Liver (tissue), 9 donors: ENCODE data around the gene PTTG1IP. TPM values are rescaled to one million over a fixed set of nuclear protein-coding genes. Genes with fewer than 3 reads are reported as not detected.
A peak's percentile ranks its signal among the peaks of the same experiment; 100 is the strongest.

Source experiments
- DNase-seq: peaks from one replicate; pipeline ENCODE4 v3.0.0-alpha.2; 2017; ENCODE audit warnings: low spot score
- H3K27ac ChIP-seq, 2 donors: one replicate each; pipeline ENCODE4 v1.7.0; 2013; ENCODE audit warnings: inconsistent platforms in 2 of 2, low read length in 2 of 2, control low read depth in 1 of 2, low read depth in 1 of 2, mild to moderate bottlenecking in 1 of 2
- H3K27me3 ChIP-seq, 4 donors: one replicate each; pipeline versions ENCODE4 v1.6.1 to v1.7.0; 2013; ENCODE audit warnings: low read length in 3 of 4, inconsistent platforms in 1 of 4, mild to moderate bottlenecking in 1 of 4, moderate library complexity in 1 of 4; ENCODE audit not compliant: control insufficient read depth in 4 of 4, insufficient read depth in 4 of 4
- H3K36me3 ChIP-seq, 4 donors: one replicate each; pipeline versions ENCODE4 v1.6.1 to v1.7.0; 2013; ENCODE audit warnings: low read length in 3 of 4, mild to moderate bottlenecking in 3 of 4, low read depth in 1 of 4, moderate library complexity in 1 of 4; ENCODE audit not compliant: control insufficient read depth in 4 of 4, insufficient read depth in 3 of 4
- H3K4me1 ChIP-seq, 4 donors: one replicate each; pipeline versions ENCODE4 v1.6.1 to v1.7.0; 2013; ENCODE audit warnings: low read length in 3 of 4, mild to moderate bottlenecking in 3 of 4, moderate library complexity in 1 of 4; ENCODE audit not compliant: control insufficient read depth in 4 of 4, insufficient read depth in 4 of 4
- H3K4me3 ChIP-seq, 3 donors: one replicate each; pipeline versions ENCODE4 v1.6.1 to v1.7.0; 2013; ENCODE audit warnings: low read length in 3 of 3, control low read depth in 1 of 3, low read depth in 1 of 3, mild to moderate bottlenecking in 1 of 3
- H3K9ac ChIP-seq, 2 donors: one replicate each; pipeline ENCODE4 v1.7.0; 2013; ENCODE audit warnings: low read length in 2 of 2, mild to moderate bottlenecking in 2 of 2, moderate library complexity in 2 of 2, control low read depth in 1 of 2, low read depth in 1 of 2
- H3K9me3 ChIP-seq, 4 donors: one replicate each; pipeline versions ENCODE4 v1.6.1 to v1.7.0; 2013; ENCODE audit warnings: low read length in 3 of 4; ENCODE audit not compliant: control insufficient read depth in 4 of 4
- FOXA1 ChIP-seq: IDR thresholded peaks from 2 replicates; pipeline ENCODE4 v1.6.1; 2016; ENCODE audit warnings: antibody characterized with exemption
- FOXA2 ChIP-seq: IDR thresholded peaks from 2 replicates; pipeline ENCODE4 v1.6.1; 2016; ENCODE audit warnings: antibody characterized with exemption
- GABPA ChIP-seq, 2 donors: IDR thresholded peaks in 1 of 2; conservative IDR thresholded peaks in 1 of 2; 2 replicates each; pipeline ENCODE4 v1.6.1; 2016; ENCODE audit warnings: antibody characterized with exemption in 2 of 2, mild to moderate bottlenecking in 1 of 2, moderate library complexity in 1 of 2
- HNF4A ChIP-seq, 2 donors: conservative IDR thresholded peaks; 2 replicates each; pipeline ENCODE4 v1.6.1; 2016; ENCODE audit warnings: antibody characterized with exemption in 2 of 2, mild to moderate bottlenecking in 2 of 2
- HNF4G ChIP-seq: IDR thresholded peaks from 2 replicates; pipeline ENCODE4 v1.6.1; 2016; ENCODE audit warnings: antibody characterized with exemption
- JUND ChIP-seq, 2 donors: IDR thresholded peaks; 2 replicates each; pipeline ENCODE4 v1.6.1; 2016; ENCODE audit warnings: antibody characterized with exemption in 2 of 2
- NR2F2 ChIP-seq: IDR thresholded peaks from 2 replicates; pipeline ENCODE4 v1.6.1; 2016; ENCODE audit warnings: antibody characterized with exemption
- RXRA ChIP-seq, 2 donors: IDR thresholded peaks; 2 replicates each; pipeline ENCODE4 v1.6.1; 2017 to 2018; ENCODE audit warnings: antibody characterized with exemption in 2 of 2, mild to moderate bottlenecking in 1 of 2
- SP1 ChIP-seq: IDR thresholded peaks from 2 replicates; pipeline ENCODE4 v1.6.1; 2018; ENCODE audit warnings: antibody characterized with exemption, mild to moderate bottlenecking
- TAF1 ChIP-seq: conservative IDR thresholded peaks from 2 replicates; pipeline ENCODE4 v1.6.1; 2016; ENCODE audit warnings: antibody characterized with exemption, mild to moderate bottlenecking
- YY1 ChIP-seq: IDR thresholded peaks from 2 replicates; pipeline ENCODE4 v1.6.1; 2016; ENCODE audit warnings: antibody characterized with exemption, mild to moderate bottlenecking
- WGBS: extraction: QIAGEN DNeasy Blood & Tissue Kit; methylation state at CpG from one replicate; pipeline ENCODE4 v1.1.7; 2013; 5-methylcytosine and 5-hydroxymethylcytosine counted together
- polyA plus RNA-seq, 2 donors: library from polyadenylated mRNA; stranded (reverse) in 1 of 2; unstranded in 1 of 2; fragments of 200-250 nt in 1 of 2; fragments of >200 nt in 1 of 2; fragmentation: Nextera tagmentation in 1 of 2; extraction: Ambion mirVana in 1 of 2; gene quantifications; one replicate each; pipeline versions ENCODE4 v1.2.1 to v1.2.3, GENCODE V29; 2013 to 2015
- total RNA-seq, 2 donors: library from RNA; depleted of rRNA; stranded (reverse); fragments of >200 nt; gene quantifications; one replicate each; pipeline ENCODE4 v1.2.3, GENCODE V29; 2014
- TF ChIP-seq, protein P1 (sequence below): fragments of 150-350 bp; IDR thresholded peaks from 2 replicates; pipeline ENCODE4 v1.5.1; 2017; ENCODE audit warnings: improper control_type of control experiment, low read depth, low read length; ENCODE audit not compliant: missing input control
- TF ChIP-seq, protein P2 (sequence below): IDR thresholded peaks from 2 replicates; pipeline ENCODE4 v1.6.1; 2016; ENCODE audit warnings: antibody characterized with exemption
- TF ChIP-seq, protein P3 (sequence below): IDR thresholded peaks from 2 replicates; pipeline ENCODE4 v1.6.1; 2016; ENCODE audit warnings: antibody characterized with exemption
- TF ChIP-seq, protein P4 (sequence below): IDR thresholded peaks from 2 replicates; pipeline ENCODE4 v1.6.1; 2016; ENCODE audit warnings: antibody characterized with exemption
- donor health status: healthy.
- donor health status: healthy.
- donor health status: healthy.
- donor health status: healthy.
- donor health status: healthy.

PTTG1IP gene
- total and polyA plus RNA-seq, 4 donors, result 62.0 to 94.0 (median 79.8) TPM

DNA sequence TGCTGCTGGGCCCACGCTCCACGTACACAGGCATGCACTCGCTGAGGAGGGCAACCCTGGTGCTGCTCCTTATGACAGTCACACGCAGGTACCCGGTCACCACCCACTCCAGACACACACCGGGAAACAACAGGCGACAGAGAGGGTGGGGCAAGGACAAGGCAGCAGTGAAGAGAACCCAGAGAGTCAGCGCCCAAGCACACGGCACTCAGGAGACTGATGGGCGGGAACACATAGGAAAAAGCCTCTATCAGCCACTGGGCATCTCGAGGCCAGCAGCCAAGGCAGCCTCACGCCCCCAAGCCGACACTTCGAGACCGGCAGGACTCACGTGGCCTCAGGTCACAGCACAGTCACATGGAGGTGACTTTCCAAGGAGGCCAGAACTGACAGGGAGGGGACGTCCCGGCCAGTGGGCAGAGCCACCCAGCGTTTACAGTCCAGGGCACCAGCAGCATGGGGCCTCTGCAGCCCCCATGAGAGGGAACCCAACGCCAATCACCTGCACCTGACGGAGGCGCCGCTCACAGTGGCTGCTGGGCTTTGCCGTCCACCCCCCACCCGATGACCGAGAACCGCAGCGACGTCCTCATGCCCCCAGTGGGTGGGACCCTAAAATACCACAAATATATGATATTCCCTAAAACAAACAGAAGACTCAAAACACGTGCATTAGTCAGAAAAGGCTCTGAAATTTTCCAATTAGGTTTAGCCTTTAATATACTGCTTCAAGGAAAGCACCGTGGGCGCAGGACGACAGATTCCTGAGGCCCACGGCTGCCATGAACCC is 19.7 kb downstream of the PTTG1IP start:
- H3K4me1 ChIP-seq, result no peaks in the 10 kb centered on the region
- WGBS, result 93% methylated on average over 34 of the region's 34 CpGs
- TF ChIP-seq NR2F2, result no peak
- no peak for TF ChIP-seq JUND (IDR thresholded peaks at IDR 0.05)
- no peak for TF ChIP-seq SP1
- TF ChIP-seq HNF4A (conservative IDR thresholded peaks at IDR 0.05), result no peak
- TF ChIP-seq, protein P1, sequence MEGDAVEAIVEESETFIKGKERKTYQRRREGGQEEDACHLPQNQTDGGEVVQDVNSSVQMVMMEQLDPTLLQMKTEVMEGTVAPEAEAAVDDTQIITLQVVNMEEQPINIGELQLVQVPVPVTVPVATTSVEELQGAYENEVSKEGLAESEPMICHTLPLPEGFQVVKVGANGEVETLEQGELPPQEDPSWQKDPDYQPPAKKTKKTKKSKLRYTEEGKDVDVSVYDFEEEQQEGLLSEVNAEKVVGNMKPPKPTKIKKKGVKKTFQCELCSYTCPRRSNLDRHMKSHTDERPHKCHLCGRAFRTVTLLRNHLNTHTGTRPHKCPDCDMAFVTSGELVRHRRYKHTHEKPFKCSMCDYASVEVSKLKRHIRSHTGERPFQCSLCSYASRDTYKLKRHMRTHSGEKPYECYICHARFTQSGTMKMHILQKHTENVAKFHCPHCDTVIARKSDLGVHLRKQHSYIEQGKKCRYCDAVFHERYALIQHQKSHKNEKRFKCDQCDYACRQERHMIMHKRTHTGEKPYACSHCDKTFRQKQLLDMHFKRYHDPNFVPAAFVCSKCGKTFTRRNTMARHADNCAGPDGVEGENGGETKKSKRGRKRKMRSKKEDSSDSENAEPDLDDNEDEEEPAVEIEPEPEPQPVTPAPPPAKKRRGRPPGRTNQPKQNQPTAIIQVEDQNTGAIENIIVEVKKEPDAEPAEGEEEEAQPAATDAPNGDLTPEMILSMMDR, result no peak
- no peak for TF ChIP-seq TAF1
- TF ChIP-seq, protein P2, sequence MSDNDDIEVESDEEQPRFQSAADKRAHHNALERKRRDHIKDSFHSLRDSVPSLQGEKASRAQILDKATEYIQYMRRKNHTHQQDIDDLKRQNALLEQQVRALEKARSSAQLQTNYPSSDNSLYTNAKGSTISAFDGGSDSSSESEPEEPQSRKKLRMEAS, result no peak
- TF ChIP-seq, protein P3, sequence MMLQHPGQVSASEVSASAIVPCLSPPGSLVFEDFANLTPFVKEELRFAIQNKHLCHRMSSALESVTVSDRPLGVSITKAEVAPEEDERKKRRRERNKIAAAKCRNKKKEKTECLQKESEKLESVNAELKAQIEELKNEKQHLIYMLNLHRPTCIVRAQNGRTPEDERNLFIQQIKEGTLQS, result no peak
- no peaks in the 10 kb centered on the region for H3K27me3 ChIP-seq
- H3K9ac ChIP-seq, result no peak overlapping the region
- no peak overlapping the region for H3K27ac ChIP-seq
- H3K4me3 ChIP-seq, result no peak overlapping the region
- no peaks in the 10 kb centered on the region for H3K9me3 ChIP-seq
- peaks cover 23 to 57% (median 48%) of the 10 kb centered on the region in 4 donors for H3K36me3 ChIP-seq
- peak; percentile 58 for DNase-seq

DNA sequence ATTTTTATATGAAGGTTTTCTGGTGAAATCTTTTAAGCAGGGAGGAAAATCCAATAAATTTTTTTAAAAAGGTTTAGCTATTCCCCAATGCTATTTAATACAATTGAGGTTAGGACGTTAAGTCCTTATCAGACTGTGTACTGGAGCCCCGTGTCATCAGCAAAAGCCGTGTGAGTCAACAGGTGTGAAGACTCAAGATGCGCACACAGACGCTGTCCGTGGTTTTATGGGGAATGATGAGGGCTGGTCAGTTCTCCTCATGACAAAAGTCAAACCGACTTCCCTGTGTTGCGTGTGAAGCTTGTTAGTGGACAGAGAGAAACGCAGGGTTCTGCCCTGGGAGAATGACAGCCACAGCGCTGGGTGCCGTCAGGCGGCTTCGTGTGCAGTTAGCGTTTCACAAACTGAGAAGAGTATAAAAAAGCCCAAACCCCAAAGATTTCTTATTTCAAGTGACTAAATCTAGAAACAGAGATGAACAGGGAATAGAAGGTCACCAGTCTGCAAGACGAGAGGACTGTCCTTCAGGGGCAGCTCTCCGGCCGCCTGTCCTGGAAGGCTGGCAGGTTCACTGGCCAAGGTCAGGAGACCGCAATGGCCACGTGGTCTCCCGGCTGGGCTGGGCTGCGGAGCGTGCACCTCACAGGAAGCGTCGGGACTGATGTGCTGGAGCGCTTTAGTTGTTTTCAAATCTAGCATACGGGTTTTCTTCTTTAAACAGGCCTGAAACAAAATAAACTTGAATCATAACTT is 22.4 kb downstream of the PTTG1IP start:
- no peak overlapping the region for H3K4me3 ChIP-seq
- no peak overlapping the region for H3K9ac ChIP-seq
- 78% methylated on average over 26 of the region's 26 CpGs for WGBS
- no peak for DNase-seq
- no peaks in the 10 kb centered on the region for H3K27me3 ChIP-seq
- TF ChIP-seq RXRA (IDR thresholded peaks at IDR 0.05), result no peak
- TF ChIP-seq HNF4A (conservative IDR thresholded peaks at IDR 0.05), result peak in 1 of 2 donors; percentile 21
- no peaks in the 10 kb centered on the region for H3K9me3 ChIP-seq
- peaks cover 20 to 47% (median 39%) of the 10 kb centered on the region in 4 donors for H3K36me3 ChIP-seq
- H3K27ac ChIP-seq, result no peak overlapping the region
- peaks cover under 1 to 11% (median 4%) of the 10 kb centered on the region in 4 donors for H3K4me1 ChIP-seq

DNA sequence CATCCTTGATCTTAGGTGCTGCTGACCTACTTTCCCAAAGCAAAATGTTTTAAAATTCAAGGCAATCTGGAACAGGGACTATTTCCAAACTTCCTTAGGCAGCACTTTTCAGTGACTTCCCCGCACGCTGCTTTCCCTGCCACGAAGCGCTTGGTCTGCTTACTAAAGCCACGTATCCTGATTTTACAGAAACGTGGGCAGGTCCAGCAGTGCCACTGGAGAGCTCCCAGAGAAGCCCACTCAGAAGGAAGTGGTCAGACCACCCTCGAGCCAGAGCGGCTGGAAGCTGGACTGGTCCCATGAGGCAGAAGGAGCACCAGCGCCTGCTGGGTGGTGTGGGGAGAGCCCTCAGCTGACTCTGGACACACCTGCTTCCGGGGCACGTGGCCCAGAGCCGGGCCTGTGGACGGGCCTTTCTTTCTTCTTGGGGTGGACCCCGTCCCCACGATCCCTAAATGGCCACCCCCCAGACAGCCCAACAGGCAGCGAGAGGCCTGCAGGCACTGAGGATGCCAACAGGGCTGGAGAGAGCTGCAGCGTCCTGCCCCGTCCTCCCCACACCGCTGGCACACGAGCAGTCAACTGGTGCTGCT is 23.2 kb downstream of the PTTG1IP start:
- H3K27ac ChIP-seq, result no peak overlapping the region
- no peaks in the 10 kb centered on the region for H3K9me3 ChIP-seq
- H3K9ac ChIP-seq, result no peak overlapping the region
- no peak for DNase-seq
- H3K36me3 ChIP-seq, result peaks cover 14 to 39% (median 35%) of the 10 kb centered on the region in 4 donors
- 88% methylated on average over 20 of the region's 20 CpGs for WGBS
- no peak overlapping the region for H3K4me3 ChIP-seq
- H3K4me1 ChIP-seq, result peaks cover 2 to 19% (median 10%) of the 10 kb centered on the region in 4 donors
- H3K27me3 ChIP-seq, result no peaks in the 10 kb centered on the region
- TF ChIP-seq HNF4G (no peak), JUND (IDR thresholded peaks at IDR 0.05) (no peak), NR2F2 (no peak), FOXA2 (no peak), YY1 (no peak), RXRA (IDR thresholded peaks at IDR 0.05) (no peak), FOXA1 (no peak), TAF1 (no peak), GABPA (IDR thresholded peaks at IDR 0.05 in 1 of 2, conservative IDR thresholded peaks at IDR 0.05 in 1 of 2) (no peak), HNF4A (conservative IDR thresholded peaks at IDR 0.05) (no peak)
- TF ChIP-seq, protein P4, sequence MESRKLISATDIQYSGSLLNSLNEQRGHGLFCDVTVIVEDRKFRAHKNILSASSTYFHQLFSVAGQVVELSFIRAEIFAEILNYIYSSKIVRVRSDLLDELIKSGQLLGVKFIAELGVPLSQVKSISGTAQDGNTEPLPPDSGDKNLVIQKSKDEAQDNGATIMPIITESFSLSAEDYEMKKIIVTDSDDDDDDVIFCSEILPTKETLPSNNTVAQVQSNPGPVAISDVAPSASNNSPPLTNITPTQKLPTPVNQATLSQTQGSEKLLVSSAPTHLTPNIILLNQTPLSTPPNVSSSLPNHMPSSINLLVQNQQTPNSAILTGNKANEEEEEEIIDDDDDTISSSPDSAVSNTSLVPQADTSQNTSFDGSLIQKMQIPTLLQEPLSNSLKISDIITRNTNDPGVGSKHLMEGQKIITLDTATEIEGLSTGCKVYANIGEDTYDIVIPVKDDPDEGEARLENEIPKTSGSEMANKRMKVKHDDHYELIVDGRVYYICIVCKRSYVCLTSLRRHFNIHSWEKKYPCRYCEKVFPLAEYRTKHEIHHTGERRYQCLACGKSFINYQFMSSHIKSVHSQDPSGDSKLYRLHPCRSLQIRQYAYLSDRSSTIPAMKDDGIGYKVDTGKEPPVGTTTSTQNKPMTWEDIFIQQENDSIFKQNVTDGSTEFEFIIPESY, result no peak
- TF ChIP-seq, protein P1, result no peak
- TF ChIP-seq, protein P2, result no peak
- TF ChIP-seq, protein P3, result no peak
